Middle frontal gyrus (tissue), 1 donor: ENCODE measurements around the gene UBE2A.

ENCODE experiments used
- DNase-seq: peaks from one replicate; pipeline ENCODE4 v3.0.0-alpha.2; 2015; ENCODE audit warnings: low spot score; ENCODE audit errors: extremely low spot score

Gene UBE2A

DNA sequence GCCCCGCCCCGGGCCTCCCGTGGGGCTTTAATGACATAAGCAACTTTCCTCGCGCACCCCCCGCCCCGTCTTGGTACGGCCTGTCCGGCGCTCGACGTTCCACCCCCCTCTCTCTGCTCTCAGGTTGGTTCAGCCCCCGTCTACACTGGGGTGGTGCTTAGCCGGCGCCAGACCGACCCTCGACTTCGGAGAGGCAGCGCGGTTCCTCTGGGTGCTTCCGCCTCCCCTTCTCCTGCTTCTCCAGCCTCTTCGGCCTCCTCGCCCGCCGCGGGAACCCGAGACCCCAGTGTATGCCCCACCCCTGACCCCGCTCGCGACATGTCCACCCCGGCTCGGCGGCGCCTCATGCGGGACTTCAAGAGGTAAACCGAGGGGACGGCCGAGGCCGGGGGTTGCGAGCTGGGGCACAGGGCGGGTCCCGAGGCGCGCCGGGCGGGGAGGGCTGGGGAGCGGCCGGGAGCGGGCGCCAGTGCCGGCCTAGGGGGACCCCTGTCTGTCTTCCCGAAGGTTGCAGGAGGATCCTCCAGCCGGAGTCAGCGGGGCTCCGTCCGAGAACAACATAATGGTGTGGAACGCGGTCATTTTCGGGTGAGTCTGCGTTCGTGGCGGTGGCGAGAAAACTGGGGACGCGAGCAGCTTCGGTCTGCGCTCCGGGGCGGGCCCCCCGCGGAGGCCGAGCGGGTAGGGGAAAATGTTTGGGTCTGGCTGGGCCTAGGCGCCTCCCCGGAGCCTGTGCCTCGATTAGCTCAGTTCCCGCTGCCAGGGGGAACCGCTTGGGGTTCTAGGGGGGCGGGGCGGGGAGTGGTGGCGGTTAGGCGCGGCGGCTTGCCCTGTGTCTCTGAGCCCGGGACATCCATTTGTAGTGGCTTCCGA lies at the start of gene UBE2A:
TSS of gene UBE2A (plus strand) at position 170 of the 873 bp plus-strand sequence. CDS start at position 319, 149 bp downstream.
- peak; percentile 36 for DNase-seq

DNA sequence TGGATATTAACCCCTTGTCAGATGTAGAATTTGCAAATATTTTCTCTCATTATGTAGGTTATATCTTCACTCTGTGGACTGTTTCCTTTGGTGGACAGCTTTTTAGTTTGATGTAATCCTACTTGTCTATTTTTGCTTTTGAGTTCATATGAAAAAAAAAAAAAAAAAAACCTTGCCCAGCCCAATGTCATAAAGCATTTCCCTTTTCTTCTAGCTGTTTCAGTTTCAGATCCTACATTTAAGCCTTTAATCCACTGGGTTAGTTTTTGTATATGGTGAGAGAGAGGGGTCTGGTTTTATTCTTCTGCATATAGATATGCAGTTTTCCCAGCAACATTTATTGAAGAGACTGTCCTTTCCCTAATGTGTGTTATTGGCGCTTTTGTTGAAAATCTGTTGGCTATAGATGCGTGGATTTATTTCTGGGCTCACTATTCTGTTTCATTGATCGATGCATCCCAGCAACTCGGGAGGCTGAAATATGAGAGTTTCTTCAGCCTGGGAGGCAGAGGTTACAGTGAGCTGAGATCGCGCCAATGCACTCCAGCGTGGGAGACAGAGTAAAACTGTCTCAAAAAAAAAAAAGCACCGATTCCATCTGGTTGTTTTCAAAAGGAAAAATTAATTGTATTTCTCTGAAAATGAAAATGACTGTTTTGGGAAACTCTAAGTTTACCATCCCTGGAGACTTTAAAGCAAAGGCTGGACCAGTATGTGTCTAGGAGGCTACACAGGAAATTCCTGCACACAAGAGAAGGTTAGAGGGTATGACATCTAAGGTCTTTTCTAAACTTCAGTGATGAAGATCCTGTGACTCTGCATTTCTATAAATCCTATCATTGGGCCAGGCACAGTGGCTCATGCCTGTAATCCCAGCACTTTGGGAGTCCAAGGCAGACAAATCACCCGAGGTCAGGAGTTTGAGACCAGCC lies 44.8 kb upstream of the UBE2A start:
- no peak for DNase-seq

DNA sequence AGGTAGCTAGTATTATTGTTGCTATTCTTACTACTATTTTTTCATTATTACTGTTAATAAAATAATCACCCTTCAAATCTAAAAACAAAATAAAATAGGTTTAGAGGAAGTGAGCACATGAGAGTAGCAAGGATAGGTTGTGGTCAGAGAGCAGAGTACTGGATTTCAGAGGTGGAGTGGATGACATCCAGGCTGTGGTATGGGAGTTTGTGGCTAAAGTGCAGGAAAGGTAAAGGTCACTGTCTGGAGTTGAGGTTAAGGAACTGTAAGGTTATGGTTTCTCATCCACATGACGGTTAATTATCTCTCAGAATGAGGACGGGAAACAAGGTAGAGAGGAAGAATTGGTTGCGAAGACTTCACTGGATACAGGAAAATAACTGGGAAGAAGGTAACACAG lies 36.9 kb upstream of the UBE2A start:
- DNase-seq: no peak

DNA sequence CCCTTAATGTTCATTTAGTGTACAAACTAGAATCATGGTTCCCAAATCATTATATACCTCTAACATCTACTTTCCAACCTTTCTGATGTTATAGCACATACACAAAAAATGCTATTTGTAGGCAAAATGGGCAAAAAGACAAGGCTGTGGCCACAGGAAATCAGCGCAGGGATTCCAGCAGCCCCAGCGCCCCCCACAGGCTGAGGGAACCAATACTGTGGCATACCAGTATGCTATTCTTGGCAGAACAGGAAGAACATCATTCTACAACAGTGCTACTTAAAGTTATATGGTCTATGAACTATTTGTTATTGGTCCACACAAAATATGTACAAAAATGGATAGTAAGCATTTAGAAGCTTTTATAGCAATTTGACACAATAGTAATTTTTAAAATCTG lies 34.5 kb upstream of the UBE2A start:
- no peak for DNase-seq

DNA sequence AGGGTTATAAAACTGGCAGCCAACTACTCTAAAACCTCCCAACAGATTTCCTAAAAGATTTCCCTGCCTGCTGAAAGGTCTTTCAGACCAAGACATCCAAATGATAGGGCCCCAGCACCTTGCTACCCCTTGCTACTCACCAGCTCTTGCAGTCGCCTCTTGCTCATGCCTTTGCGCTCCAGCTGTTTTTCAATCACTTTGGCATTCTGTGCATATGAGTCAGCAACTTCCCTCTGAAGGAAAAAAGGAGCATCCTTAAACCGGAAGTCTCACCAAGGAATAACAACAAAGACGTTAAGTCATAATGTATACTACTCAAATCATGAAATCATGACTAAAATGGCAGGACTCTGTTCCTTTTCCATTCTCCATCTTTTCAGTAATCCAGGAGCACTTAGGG lies 33.2 kb upstream of the UBE2A start:
- no peak for DNase-seq

DNA sequence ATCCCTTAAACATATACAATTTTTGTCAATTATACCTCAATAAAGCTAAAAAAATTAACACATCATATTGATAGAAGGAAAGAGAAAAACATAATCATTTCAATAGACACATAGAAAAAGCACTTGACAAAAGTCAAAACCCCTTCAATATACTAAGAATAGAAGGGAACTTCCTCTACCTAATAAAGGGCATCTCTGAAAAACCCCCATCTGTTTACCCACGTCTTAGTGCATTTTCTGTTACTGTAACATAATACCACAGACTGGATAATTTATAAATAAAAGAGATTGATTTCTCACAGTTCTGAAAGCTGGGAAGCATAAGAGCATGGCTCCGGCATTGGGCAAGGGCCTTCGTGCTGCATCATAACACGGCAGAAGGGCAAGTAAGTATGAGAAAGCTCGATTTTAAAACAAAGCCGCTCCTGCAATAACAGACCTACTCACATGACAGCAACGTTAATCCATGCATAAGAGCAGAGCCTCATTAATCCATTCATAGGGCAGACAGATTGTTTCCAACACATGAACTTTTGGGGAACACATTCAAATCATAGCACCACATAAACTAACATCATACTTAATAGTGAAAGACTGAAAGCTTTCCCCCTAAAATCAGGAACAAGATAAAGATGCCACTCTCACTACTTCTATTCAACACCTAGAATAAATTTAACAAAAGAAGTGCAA lies 24.9 kb upstream of the UBE2A start:
- DNase-seq: no peak

DNA sequence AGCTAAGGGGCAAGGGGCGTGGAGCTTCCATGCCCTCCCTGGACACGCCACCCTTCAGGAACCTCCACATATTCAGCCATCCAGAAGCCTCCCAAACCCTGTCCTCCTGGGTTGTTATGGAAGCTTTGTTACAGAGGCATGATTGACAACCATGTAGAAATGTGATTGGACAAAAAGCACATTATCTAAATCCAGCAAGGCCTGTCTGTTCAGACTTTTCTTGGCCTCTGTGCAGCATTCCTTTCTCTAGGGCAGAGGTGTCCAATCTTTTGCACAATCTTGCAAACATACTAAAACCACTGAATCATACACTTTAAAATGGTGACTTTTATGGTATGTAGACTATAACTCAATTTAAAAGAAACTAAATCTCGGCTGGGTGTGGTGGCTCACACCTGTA lies 21.9 kb upstream of the UBE2A start:
- DNase-seq: no peak

DNA sequence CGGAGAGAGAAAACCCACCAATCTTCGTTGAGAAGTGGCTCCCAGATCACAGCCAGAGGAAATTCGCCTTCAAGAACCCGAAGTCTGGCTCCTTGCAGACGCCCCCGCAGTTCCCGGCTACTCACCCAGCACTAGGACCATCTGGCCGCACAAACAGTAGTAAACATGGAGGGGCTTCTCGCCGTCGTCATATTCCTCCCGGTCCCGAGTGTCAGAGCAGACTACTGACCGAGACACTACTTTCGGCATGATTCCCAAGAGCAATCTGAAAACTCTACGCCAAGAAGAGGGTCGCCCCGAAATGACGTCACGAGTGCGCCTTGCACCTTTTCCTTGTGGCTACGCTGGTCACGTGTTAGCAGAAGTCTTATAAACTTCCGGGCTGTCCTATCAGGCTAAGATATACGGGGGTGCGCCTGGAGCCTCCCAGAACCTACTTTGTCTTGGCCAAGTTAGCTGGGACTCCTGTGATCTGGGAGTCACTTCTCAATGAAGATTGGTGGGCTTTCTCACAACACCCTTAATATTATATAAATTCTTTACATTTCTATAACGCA lies 9.2 kb upstream of the UBE2A start, which contains the start of gene STEEP1:
TSS of gene STEEP1 (minus strand) at position 303 of the 557 bp plus-strand sequence. CDS start at position 249, 54 bp downstream.
- peak; percentile 63 for DNase-seq

DNA sequence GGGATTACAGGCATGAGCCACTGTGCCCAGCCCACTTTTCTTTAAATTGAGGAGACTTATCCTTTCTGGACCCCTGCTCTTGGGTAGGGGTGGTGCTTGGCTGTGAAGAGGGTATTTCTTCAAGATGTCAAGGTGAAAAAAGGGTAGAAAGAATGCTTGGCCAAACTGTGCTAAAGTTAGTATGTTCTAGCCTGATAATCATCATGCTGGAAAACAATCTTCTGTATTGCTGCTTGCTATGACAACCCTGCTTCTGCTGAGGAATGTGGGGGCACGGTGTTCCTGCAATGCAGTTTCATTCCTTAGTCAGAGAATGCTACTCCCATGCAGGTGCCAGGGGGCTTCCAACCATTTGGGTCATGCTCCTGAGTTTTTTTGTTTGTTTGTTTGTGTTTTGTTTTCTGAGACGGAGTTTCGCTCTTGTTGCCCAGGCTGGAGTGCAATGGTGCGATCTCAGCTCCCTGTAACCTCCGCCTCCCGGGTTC lies 4.0 kb upstream of the UBE2A start:
- DNase-seq: no peak

DNA sequence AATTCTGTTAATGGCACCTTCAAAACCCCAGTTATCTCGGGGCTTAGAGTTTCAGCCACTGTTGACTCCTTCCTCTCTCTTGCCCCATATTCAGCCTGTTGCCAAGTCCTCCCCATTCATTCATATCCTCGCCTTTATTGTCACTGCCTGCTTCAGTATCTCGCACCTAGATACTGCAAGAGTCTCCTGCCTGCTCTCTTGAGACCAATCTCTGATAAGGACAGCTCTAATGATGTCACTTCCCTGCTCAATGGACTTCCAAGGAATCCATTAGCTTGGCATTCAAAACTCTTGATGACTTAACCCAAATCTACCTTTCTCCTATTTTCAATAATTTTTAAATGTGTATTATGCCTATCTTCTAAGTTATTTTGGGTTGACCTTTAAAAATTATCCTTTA lies 1.1 kb upstream of the UBE2A start:
- no peak for DNase-seq

DNA sequence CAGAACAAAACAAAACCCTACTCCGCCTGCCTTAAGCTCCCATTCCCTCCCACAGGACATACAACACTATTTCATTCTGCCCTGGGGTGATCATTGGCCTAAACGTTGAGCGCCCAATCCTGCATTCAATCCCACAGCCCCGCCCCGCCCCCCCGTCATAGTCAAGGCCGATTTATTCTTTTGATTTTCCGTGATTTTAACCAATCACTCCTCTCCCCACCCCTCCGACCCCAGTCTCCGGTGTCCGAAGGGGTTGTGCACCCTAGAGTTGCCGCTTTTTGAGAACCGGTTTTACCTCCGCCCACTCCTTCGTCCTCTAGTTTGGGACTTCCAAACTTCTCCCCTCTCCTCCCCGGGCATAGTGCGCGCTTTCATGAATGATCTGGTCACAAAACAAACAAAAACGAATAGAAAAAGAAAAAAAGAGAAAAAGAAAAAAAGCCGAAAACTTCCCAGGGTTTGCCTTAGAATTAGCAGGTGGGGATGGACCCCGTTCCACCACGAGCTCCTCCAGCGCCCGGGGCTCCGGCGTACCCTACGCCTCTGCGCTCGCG lies 446 bp upstream of the UBE2A start:
- no peak for DNase-seq

DNA sequence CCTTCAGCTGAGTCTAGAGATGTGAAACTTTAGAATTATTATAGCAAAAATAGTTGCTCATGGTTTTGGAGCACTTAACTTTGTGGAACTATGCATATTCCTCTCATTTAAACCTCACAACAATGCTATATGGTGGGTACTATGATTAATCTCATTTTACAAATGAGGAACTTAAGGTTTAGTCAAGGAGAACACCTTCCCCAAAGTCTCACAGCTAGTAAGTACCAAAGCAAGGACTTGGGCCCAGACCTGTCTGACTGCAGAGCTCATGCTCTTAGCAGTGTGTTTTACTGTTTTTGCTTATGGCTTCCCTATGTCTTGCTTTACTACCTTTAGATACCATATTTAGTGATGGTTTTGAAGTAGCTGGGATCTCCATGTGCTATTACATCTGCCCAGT lies 5.1 kb downstream of the UBE2A start:
- DNase-seq: no peak

DNA sequence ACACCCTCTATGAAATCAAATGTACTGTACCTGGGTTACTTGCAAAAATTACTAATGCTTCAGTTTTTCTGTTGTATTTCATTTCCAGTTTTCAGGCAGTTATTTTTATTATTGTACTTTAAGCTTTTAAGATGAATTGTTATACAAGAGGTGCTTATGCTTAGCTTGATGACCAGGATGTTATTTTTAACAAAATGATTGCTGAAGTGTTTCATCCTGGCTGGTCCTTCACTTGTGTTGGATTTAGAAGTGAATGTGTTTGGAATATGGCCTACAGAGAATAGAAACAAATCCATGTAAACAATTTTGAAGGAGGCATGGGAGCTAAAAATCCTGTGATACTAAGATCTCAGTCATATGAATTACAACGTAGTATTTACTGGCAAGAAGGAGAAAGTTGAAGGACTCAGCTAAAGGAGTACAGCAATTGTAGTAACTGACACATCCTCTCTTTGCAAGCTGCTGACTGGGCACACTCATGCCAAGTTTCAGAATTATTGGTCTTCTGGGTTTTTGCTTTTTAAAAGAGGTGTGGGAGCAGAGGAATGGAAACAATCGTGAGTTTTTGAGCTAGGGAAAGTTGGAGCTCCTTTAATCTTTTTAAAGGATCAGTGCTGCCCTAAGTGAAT lies 9.2 kb downstream of the UBE2A start:
- DNase-seq: no peak

DNA sequence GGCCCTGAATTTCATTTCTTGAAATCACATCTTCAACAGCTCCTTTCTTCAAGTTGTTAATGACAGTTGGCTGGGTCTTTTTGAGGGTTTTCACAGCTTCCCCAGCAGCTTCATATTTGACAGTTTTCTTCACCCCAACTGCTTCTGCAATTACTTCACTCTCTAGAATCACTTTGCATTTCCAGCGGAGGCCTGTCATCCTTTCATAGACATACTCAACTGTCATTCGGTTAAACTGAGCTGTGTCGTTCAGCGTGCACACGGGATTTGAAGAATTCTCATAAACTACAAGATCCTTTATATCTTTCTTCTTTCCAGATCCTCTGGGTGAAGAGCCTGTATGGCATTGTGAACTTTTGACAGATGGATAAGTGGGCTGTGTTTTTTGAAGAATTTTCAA lies 15.4 kb downstream of the UBE2A start:
- DNase-seq: no peak

DNA sequence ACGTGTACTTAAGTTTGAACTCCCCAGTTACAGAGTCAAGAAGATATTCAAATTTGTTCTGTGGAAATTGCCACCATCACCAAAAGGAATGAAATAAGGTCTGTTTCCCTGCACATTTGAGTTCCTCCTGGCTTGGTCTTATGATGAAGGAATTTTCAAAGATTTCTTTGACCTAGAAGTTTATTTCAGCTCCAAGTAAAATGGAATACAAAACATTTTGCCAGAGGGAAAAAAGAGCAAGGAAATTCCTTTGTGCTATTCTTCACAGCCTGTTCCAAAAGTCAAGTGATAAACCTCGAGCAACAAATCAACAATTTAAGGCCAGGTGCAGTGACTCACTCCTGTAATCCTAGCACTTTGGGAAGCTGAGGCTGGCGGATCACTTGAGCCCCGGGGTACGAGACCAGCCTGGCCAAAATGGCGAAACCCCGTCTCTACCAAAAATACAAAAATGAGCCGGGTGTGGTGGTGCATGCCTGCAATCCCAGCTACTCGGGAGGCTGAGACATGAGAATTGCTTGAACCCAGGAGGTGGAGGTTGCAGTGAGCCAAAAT lies 28.4 kb downstream of the UBE2A start:
- DNase-seq: no peak

DNA sequence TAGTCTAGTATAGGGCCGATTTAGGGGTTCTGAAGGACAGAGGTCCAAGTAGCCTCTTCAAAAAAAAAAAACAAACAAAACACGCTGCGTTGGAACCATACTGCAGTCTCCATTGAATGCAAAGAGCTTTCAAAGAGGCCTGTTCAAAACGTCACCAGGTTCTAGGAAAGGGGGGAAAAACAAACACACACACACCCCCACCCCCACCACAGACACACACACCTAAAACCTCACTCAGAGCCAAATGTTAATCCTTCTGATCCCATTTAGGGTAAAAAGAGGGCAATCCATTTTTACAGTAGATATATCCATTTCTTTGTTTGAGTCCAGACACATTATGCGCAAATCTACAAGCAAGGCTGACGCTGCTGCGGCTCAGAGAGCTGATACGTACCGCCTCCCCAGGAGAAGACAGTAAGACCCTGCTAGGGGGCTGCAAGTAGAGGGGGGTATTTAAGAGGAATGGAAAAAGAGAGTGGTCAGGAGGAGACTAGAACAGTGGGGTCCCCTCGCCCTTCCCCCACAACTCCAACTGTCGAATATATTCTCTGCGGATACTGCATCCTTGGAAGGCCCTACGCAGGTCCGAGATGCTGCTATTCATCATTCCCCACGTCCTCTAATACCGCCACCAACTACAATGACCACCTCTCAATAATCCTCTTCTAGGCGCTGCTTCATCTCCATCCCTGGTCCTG lies 30.6 kb downstream of the UBE2A start:
- no peak for DNase-seq

DNA sequence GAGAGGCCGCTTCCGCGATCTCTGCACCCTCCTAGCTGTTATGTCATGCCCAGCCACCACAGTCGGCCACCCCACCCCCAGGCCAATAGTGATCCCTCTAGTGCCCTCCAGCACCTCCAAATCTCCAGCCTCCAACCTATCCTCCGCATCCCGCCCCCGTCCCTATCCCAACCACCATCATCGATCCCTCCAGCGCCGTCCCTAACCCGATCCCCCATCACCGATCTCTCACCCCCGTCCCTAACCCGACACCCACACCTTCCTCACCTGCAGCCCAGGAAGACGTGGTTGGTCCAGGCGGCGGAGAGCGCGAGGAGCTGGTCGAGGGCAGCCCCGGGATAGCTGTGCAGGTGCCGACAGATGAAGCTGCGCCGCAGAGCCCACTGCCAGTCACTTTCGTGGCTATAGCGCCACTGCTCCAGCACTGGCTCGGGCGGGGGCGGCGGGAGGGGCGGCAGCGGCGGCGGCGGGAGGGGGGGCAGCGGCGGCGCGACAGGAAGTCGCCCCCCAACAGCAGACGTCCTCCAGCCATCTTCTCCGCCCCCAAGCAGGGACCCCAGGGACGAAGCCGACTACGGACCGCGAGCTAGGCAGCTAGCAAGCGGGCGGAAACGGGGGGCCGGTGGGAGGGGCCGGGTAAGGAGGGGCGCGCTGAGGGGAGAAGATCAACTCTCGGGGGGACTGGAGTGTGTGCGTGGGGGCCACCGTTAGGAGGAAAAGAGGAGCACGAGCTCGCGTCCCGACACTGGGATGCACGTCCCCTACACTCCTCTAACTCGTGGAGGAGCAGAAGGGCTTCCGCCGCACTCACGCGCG lies 31.3 kb downstream of the UBE2A start:
- DNase-seq: no peak

DNA sequence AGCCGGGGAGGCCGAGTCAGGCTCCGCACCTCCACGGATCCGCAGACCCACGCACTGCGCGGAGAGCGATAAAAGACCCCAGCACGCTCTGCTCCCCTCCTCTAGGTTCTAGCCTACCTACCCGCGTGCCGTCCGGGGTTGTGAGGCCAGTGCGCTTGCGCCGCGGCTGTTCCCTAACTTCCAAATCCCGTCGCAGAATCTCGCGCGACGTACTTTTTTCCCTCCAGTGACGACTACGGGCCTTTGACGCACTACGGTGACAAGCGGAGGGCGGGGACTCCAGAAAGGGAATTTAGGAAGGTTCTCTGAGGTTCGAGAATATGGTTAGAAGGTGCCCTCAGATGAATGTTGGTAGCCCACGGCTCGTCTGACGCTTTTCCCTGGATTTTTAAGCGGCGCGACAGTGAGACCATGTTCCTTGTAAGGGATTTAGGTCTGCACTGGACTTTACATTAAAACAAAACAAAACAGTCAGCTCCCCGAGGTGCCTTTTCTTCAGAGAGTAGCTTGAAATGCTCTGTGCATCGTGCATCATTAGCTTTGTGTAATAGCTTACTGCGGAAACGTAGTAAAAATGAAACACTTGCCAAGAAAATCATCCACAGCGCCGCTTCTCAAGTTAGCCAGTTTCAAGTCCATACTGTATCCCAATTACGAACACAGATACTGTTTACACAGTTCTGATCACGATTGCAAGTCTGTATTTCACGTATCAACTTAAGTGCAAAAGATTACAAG lies 32.1 kb downstream of the UBE2A start, which contains the start of gene NKRF:
TSS of gene NKRF (minus strand) at position 145 of the 738 bp plus-strand sequence.
- DNase-seq: peak; percentile 81
